ENCODE results near the gene CREBBP.

- no peak for TF ChIP-seq FOXK1 (CRISPR knock-in tag; IDR thresholded peaks at IDR 0.05; ENCODE audit: borderline replicate concordance)
- no peak for TF ChIP-seq ZC3H4 (CRISPR knock-in tag; IDR thresholded peaks at IDR 0.05; ENCODE audit: borderline replicate concordance)
- TF ChIP-seq EZH2 (IDR thresholded peaks at IDR 0.05; ENCODE audit: borderline replicate concordance, low read depth, low read length), result no peak
- TF ChIP-seq CTCF (IDR thresholded peaks at IDR 0.05 in 2 of 3, conservative IDR thresholded peaks at IDR 0.05 in 1 of 3; ENCODE audit: insufficient read depth in 2 of 3, low read depth in 1 of 3, low read length in 3 of 3), result no peak
- TF ChIP-seq ATF3 (IDR thresholded peaks at IDR 0.05), result no peak
- no peak for TF ChIP-seq ATF3 (CRISPR knock-in tag; conservative IDR thresholded peaks at IDR 0.05)
- no peak for TF ChIP-seq ZNF121 (CRISPR knock-in tag; conservative IDR thresholded peaks at IDR 0.05)
- no peak for TF ChIP-seq ZNF277 (CRISPR knock-in tag; IDR thresholded peaks at IDR 0.05; ENCODE audit: borderline replicate concordance)
- no peak for TF ChIP-seq WHSC1 (IDR thresholded peaks at IDR 0.05; ENCODE audit: low read length)
- no peak for TF ChIP-seq KAT8 (IDR thresholded peaks at IDR 0.05; ENCODE audit: low read depth)
Observed at GRCh38 chr16:3836641-3837040, 43.9 kb downstream of the CREBBP start.

Data from K562 (cell line).